Thymus (tissue), 11 donors: ENCODE measurements around the gene SYNDIG1. TPM values are rescaled to one million over a fixed set of nuclear protein-coding genes. Genes with fewer than 3 reads are reported as not detected.

ENCODE experiments used
- DNase-seq, 9 donors: peaks; one replicate each; pipeline ENCODE4 v3.0.0-alpha.2; 2013; ENCODE audit warnings: low spot score in 9 of 9, low read depth in 6 of 9, missing footprints in 1 of 9
- H3K27ac ChIP-seq, 2 donors: one replicate each; pipeline ENCODE4 v1.5.1; 2013; ENCODE audit warnings: control low read depth in 1 of 2, low read depth in 1 of 2, low read length in 1 of 2, mild to moderate bottlenecking in 1 of 2, moderate library complexity in 1 of 2
- H3K27me3 ChIP-seq, 2 donors: one replicate each; pipeline ENCODE4 v1.5.1; 2013; ENCODE audit warnings: low read length in 1 of 2; ENCODE audit not compliant: control insufficient read depth in 2 of 2, insufficient read depth in 1 of 2
- H3K36me3 ChIP-seq, 2 donors: one replicate each; pipeline ENCODE4 v1.5.1; 2013; ENCODE audit warnings: low read length in 1 of 2, mild to moderate bottlenecking in 1 of 2, moderate library complexity in 1 of 2; ENCODE audit not compliant: control insufficient read depth in 2 of 2, insufficient read depth in 2 of 2
- H3K4me1 ChIP-seq, 2 donors: one replicate each; pipeline ENCODE4 v1.5.1; 2013; ENCODE audit warnings: low read length in 2 of 2; ENCODE audit not compliant: control insufficient read depth in 2 of 2, insufficient read depth in 2 of 2
- H3K4me3 ChIP-seq, 2 donors: one replicate each; pipeline ENCODE4 v1.5.1; 2013; ENCODE audit warnings: low read length in 2 of 2, control low read depth in 1 of 2, mild to moderate bottlenecking in 1 of 2
- H3K9me3 ChIP-seq, 2 donors: one replicate each; pipeline ENCODE4 v1.5.1; 2013; ENCODE audit warnings: low read length in 1 of 2, mild to moderate bottlenecking in 1 of 2; ENCODE audit not compliant: control insufficient read depth in 2 of 2, insufficient read depth in 1 of 2
- WGBS: extraction: QIAGEN DNeasy Blood & Tissue Kit; methylation state at CpG from one replicate; pipeline ENCODE4 v1.1.7; 2013; 5-methylcytosine and 5-hydroxymethylcytosine counted together
- polyA plus RNA-seq: library from polyadenylated mRNA; stranded (reverse); fragments of 200-250 nt; gene quantifications from one replicate; pipeline ENCODE4 v1.2.3, GENCODE V29; 2013
- total RNA-seq: library from RNA; stranded (reverse); fragments of 120-200 nt; gene quantifications from one replicate; pipeline ENCODE4 v1.2.4, GENCODE V29; 2013
- donor health status: healthy.

SYNDIG1 gene
- total and polyA plus RNA-seq, 2 donors: 0.41 to 3.2 TPM

- no peak overlapping the region for H3K4me3 ChIP-seq
- peak; percentile 49 to 89 (median 68) for DNase-seq
- WGBS: 18% methylated on average over 6 of the region's 6 CpGs
These were observed 228.8 kb downstream of the SYNDIG1 start for GRCh38 chr20:24698189-24698588.

GRCh38 chr20:24698706-24699206 is 229.3 kb downstream of the SYNDIG1 start:
- DNase-seq: no peak

More at GRCh38 chr20:24698189-24698588, 228.8 kb downstream of the SYNDIG1 start:
- Histone ChIP-seq H3K27ac (peak overlapping the region in 1 of 2 donors; percentile 59), H3K4me1 (peaks cover 24 to 35% of the 10 kb centered on the region in 2 donors), H3K27me3 (no peaks in the 10 kb centered on the region), H3K36me3 (no peaks in the 10 kb centered on the region), H3K9me3 (peaks cover 1 to 8% of the 10 kb centered on the region in 2 donors)

GRCh38 chr20:24699321-24700165 is 230.1 kb downstream of the SYNDIG1 start:
- Histone ChIP-seq H3K4me3 (no peak overlapping the region), H3K9me3 (peaks cover 1 to 8% of the 10 kb centered on the region in 2 donors), H3K36me3 (no peaks in the 10 kb centered on the region), H3K4me1 (peaks cover 24 to 35% of the 10 kb centered on the region in 2 donors), H3K27ac (no peak overlapping the region), H3K27me3 (no peaks in the 10 kb centered on the region)
- DNase-seq: no peak
- 88% methylated on average over 8 of the region's 8 CpGs for WGBS

More at GRCh38 chr20:24698706-24699206, 229.3 kb downstream of the SYNDIG1 start:
- H3K4me3 ChIP-seq: no peak overlapping the region
- peaks cover 24 to 35% of the 10 kb centered on the region in 2 donors for H3K4me1 ChIP-seq
- H3K27ac ChIP-seq: peak overlapping the region in 1 of 2 donors; percentile 59
- no peaks in the 10 kb centered on the region for H3K27me3 ChIP-seq
- H3K36me3 ChIP-seq: no peaks in the 10 kb centered on the region
- WGBS: 97% methylated on average over 5 of the region's 5 CpGs
- peaks cover 1 to 8% of the 10 kb centered on the region in 2 donors for H3K9me3 ChIP-seq

- H3K27me3 ChIP-seq: no peaks in the 10 kb centered on the region
- H3K36me3 ChIP-seq: no peaks in the 10 kb centered on the region
- H3K4me3 ChIP-seq: no peak overlapping the region
- peaks cover 1 to 8% of the 10 kb centered on the region in 2 donors for H3K9me3 ChIP-seq
- H3K27ac ChIP-seq: no peak overlapping the region
- no peak for DNase-seq
- peaks cover 28 to 35% of the 10 kb centered on the region in 2 donors for H3K4me1 ChIP-seq
- 80% methylated on average over 6 of the region's 6 CpGs for WGBS
These were observed 230.9 kb downstream of the SYNDIG1 start for GRCh38 chr20:24700166-24700860.

- DNase-seq: no peak
- Histone ChIP-seq H3K4me3 (no peak overlapping the region), H3K36me3 (no peaks in the 10 kb centered on the region), H3K9me3 (peaks cover 1 to 8% of the 10 kb centered on the region in 2 donors), H3K27me3 (no peaks in the 10 kb centered on the region), H3K27ac (no peak overlapping the region), H3K4me1 (peaks cover 26 to 35% of the 10 kb centered on the region in 2 donors)
- WGBS: 97% methylated on average over 6 of the region's 6 CpGs
These were observed 231.6 kb downstream of the SYNDIG1 start for GRCh38 chr20:24701027-24701426.

- Histone ChIP-seq H3K4me1 (peaks cover 25 to 35% of the 10 kb centered on the region in 2 donors), H3K9me3 (peaks cover 1 to 4% of the 10 kb centered on the region in 2 donors), H3K36me3 (no peaks in the 10 kb centered on the region), H3K27me3 (no peaks in the 10 kb centered on the region), H3K27ac (no peak overlapping the region), H3K4me3 (no peak overlapping the region)
- WGBS: 93% methylated on average over 6 of the region's 6 CpGs
- no peak for DNase-seq
These were observed 232.2 kb downstream of the SYNDIG1 start for GRCh38 chr20:24701668-24702067.

GRCh38 chr20:24702501-24703283 is 233.3 kb downstream of the SYNDIG1 start:
- no peak overlapping the region for H3K4me3 ChIP-seq
- no peaks in the 10 kb centered on the region for H3K27me3 ChIP-seq
- peaks cover 24 to 31% of the 10 kb centered on the region in 2 donors for H3K4me1 ChIP-seq
- H3K27ac ChIP-seq: no peak overlapping the region
- H3K9me3 ChIP-seq: peaks cover 1 to 4% of the 10 kb centered on the region in 2 donors
- WGBS: 92% methylated on average over 16 of the region's 16 CpGs
- no peaks in the 10 kb centered on the region for H3K36me3 ChIP-seq
- DNase-seq: no peak

- no peak overlapping the region for H3K4me3 ChIP-seq
- no peak overlapping the region for H3K27ac ChIP-seq
- 98% methylated on average over 9 of the region's 9 CpGs for WGBS
- H3K27me3 ChIP-seq: no peaks in the 10 kb centered on the region
- peaks cover 20 to 28% of the 10 kb centered on the region in 2 donors for H3K4me1 ChIP-seq
- no peaks in the 10 kb centered on the region for H3K36me3 ChIP-seq
- no peak for DNase-seq
- H3K9me3 ChIP-seq: peaks cover 1 to 3% of the 10 kb centered on the region in 2 donors
These were observed 233.8 kb downstream of the SYNDIG1 start for GRCh38 chr20:24703284-24703610.
